NAMALWA (cell line): Measurements from ENCODE around the gene ULK1.
"Not testable (repeated sequence)": the region's sequence is repeated elsewhere in the genome, so short reads cannot be mapped to it uniquely, and the experiment has no call there.

Experiments
- DNase-seq: peaks from one replicate; pipeline ENCODE4 v3.0.0-alpha.2; 2015; ENCODE audit warnings: low spot score

Gene ULK1

DNA sequence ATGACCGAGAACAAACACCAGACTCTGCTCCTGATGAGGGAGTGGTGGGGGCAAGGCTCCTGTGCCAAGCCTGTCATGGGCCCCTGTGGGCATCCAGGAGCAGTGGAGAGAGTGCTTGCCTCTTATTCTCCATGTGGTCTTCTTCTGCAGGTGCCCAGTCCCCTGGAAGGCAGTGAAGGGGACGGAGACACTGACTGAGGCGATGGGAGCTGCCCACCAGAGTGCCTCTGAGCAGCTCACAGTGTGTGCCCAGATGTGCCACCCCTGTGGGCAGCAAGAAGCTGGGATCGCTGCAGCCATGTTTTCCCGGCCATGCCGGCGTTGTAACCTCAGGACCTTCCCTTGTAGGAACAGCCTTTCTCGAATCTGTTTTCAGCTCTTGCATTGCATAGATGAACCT lies 49.0 kb downstream of the ULK1 start:
- DNase-seq: no peak

DNA sequence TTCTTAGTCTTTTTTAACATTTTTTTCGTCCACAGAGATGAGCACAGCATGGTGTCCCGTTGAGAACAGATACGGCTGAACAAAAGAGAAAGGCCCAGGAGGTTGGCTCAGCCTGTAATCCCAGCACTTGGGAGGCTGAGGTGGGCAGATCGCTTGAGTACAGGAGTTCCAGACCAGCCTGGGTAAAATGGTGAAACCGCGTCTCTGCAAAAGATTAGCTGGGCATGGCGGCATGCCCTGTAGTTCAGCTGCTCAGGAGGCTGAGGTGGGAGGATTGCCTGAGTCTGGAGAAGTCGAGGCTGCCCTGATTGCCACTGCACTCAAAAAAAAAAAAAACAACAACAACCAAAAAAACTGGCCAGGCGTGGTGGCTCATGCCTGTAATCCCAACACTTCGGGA lies 49.5 kb downstream of the ULK1 start:
- DNase-seq: no peak

DNA sequence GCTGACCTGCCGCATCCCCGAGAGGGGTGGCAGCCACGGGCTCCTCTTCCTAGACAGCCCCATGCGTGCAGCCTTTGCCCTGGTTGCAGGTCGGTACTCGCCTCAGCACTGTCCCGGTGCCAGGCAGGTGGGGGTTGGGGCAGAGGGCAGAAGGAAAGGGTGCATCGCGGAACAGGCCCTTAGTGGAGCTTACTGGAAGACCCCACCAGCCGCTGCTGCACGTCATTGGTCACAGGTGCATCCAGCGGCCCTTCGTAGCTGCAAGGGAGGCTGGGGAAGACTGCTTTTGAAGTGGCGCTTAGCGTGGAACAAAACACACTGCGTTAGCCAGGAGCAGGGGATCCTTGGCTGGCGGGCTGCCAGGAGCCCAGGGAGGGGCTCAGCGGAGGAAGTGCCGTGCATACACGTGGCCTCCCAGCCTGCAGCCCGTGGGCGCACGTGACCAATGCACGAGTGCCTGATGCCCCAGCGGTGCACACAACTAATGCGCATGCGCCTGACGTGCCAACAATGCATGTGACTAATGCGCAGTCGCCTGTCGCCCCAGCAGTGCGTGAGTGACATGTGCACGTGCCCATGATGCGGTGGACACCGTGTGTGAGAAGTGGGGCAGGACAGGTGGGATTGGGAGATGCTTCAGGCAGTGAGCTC lies 50.3 kb downstream of the ULK1 start:
- DNase-seq: no peak

DNA sequence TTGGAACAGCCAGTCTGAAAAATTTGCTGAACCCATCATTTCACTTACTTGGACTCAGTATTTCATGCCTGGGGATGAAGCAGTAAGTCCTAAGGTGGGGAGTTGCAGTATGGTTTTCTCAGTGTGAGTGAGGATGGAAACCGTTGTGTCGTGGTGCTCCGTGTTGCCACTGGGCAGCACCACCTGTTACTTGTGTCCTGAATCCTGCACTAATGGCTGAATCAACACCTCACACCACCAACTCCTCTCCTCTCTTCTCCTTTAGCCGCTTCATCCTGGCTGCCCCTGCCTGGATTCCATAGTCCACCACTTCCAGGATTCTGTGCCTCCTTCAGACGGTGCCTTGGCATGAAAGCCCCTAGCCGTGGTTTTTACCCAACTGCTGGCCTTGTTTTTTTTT lies 52.3 kb downstream of the ULK1 start:
- no peak for DNase-seq

DNA sequence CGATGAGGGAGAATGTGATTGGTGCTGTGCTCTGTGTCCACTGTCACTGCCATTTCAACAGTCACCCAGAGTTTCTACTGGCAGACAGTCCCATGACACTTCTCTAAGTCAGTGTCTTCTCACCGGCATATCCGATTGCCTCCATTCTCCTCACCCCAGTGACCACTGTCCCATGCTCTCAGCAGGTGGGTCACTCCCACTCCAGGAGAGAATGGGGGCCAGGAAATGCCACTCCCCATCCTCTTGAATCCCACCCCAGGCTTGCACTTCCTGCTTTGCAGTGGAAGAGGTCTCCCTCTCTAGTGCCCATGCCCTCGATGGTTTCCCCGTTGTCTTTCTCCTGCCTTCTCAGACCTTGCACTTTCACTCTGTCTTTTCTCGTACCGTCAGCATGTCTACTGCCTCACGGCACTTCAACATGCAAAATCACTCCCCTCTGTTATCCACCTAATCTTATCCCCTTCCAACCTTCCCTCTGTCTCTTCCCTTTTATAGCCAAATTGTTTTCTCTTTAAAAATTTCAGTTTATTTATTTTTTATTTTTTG lies 53.1 kb downstream of the ULK1 start:
- no peak for DNase-seq

DNA sequence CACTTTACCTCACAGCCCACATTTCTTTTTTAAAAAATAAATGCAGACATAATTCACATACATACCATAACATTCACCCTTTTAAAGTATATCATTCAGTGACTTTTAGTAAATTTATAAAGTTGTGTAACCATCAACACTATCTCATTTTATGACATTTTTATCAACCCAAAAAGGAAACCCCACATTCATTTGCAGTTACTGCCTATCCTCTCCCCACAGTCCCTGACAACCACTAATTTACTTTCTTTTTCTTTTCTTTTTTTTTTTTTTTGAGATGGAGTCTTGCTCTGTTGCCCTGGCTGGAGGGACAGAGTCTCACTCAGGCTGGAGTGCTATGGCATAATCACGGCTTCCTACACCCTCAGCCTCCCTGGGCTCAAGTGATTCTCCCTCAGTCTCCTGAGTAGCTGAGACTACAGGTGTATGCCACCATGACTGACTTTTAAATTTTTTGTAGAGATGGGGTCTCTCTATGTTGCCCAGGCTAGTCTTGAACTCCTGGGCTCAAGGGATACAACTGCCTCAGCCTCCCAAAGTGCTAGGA lies 53.8 kb downstream of the ULK1 start:
- no peak for DNase-seq

DNA sequence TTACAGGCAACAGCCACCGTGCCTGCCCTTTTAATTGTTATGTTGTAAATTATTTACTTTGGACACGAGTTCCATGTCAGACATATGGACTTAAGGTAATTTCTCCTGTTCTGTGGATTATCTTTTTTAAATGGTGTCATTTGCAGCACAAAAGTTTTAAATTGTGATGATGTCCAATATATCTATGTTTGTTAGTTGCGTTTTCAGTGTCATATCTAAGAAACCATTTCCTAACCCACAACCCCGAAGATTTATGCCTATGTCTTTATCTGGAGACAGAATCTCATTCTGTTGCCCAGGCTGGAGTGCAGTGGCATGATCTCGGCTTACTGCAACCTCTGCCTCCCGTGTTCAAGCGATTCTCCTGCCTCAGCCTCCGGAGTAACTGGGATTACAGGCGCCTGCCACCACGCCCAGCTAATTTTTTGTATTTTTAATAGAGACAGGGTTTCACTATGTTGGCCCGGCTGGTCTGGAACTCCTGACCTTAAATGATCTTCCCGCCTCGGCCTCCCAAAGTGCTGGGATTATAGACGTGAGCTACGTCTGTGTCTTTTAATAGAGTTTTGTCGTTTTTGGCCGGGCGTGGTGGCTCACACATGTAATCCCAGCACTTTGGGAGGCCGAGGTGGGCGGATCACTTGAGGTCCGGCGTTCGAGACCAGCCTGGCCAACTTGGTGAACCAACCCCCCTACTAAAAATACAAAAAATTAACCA lies 54.5 kb downstream of the ULK1 start:
- not testable (repeated sequence) for DNase-seq

DNA sequence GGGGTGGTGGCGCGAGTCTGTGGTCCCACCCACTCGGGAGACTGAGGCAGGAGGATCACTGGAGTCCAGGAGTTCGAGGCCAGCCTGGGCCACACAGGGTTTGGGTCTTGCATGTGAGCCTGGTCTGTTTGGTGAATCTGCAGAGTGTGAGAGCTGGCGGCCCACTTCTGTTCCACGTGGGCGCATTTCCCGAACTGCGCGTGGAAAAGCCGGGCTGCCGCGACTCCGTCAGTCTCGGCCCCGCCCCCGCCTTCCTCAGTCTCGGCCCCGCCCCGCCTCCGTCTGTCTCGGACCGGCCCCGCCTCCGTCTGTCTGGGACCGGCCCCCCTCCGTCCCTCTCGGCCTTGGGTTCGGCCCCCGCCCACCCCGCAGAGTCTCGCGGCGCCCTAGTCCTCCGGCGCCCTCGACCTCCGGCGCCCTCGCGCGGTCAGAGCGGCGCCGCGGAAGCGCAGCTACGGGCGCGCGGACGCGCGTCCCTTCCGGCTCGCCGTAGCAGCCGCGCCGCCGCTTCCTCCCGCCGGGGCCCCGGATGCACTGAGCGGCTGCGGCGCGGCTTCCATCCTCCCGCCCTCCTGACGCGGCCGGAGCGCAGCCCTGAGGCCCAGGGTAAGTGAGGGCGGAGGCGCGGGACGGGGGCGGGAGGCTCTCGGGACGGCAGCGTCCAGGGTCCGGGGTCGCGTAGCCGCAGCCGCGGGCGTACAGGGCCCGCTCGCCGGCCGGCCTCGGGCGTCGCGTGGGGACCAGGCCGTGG lies 55.2 kb downstream of the ULK1 start, which contains the start of gene EP400:
TSS of gene EP400 (plus strand) at position 512 of the 751 bp plus-strand sequence. CDS start 10,678 bp downstream, outside the sequence.
- peak; percentile 91 for DNase-seq

DNA sequence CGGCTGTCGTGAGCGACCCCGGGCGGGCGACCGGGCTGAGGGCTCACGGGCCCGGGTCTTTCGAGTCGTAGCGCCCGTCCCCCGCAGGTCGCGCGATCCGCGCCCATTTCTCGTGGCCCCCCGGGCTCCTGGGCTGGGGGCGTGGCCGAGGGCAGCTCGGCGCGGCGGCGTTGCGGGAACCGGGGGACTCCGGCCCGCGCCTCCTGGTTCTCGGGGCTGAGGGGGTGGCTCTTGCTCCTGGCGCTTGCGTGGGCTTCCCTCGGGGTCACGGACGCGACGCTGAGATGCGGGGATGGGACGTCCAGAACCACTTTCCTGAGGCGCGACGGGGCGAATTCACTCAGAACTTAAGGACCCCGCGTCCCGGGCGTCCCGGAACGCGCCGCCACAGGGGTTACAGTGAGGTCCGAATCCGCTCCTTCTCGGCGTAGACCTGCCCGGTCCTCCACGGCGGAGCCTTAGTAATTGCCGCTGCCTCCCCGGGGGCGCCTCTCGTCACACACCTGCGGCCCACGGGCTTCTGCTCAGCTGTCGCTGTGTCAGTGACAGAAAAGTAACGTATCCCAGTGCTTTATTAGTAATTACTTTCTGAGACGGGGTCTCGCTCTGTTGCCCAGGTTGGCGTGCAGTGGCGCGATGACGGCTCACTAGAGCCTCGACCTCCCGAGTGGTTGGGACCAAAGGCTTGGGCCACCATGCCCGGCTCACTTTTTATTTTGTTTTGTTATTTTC lies 55.9 kb downstream of the ULK1 start:
- peak; percentile 67 for DNase-seq

DNA sequence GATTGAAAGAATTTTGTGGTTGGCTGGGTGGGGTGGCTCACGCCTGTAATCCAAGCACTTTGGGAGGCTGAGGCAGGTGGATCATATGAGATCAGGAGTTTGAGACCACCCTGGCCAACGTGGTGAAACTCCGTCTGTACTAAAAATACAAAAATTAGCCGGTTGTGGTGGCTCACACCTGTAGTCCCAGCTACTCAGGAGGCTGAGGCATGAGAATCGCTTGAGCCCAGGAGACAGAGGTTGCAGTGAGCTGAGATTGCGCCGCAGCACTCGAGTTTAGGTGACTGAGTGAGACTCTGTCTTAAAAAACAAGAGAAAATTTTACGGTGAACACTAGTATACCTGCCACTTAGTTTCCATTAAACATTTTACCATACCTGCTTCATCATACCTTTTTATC lies 59.4 kb downstream of the ULK1 start:
- not testable (repeated sequence) for DNase-seq

DNA sequence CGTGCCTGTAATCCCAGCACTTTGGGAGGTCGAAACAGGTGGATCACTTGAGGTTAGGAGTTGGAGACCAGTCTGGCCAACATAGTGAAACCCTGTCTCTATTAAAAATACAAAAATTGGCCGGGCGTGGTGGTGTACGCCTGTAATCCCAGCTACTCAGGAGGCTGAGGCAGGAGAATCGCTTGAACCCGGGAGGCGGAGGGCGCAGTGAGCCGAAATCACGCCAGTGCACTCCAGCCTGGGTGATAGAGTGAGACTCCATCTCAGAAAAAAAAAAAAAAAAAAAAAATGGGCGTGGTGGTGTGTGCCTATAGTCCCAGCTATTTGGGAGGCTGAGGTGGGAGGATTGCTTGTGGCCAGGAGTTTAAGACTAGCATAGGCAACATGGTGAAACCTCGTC lies 60.0 kb downstream of the ULK1 start:
- DNase-seq: not testable (repeated sequence)

DNA sequence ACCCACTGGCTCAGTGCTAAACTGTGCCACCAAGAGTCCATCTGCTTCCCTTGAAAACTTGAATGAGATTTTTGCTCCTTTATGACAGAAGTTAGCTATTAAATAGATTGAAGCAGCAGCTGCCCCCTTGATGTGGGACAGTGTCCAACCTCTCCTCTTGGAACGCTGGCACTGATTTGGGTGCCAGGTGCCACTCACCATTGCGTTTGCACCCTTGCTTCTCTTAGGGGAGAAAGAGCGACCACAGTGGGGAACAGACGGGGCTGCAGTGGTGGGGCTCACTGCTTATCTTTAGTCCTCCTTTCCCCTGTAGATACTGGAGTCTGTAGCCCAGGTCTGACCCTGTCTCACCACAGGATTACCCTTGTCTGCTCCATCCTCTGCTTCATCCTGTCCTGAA lies 64.7 kb downstream of the ULK1 start:
- no peak for DNase-seq

DNA sequence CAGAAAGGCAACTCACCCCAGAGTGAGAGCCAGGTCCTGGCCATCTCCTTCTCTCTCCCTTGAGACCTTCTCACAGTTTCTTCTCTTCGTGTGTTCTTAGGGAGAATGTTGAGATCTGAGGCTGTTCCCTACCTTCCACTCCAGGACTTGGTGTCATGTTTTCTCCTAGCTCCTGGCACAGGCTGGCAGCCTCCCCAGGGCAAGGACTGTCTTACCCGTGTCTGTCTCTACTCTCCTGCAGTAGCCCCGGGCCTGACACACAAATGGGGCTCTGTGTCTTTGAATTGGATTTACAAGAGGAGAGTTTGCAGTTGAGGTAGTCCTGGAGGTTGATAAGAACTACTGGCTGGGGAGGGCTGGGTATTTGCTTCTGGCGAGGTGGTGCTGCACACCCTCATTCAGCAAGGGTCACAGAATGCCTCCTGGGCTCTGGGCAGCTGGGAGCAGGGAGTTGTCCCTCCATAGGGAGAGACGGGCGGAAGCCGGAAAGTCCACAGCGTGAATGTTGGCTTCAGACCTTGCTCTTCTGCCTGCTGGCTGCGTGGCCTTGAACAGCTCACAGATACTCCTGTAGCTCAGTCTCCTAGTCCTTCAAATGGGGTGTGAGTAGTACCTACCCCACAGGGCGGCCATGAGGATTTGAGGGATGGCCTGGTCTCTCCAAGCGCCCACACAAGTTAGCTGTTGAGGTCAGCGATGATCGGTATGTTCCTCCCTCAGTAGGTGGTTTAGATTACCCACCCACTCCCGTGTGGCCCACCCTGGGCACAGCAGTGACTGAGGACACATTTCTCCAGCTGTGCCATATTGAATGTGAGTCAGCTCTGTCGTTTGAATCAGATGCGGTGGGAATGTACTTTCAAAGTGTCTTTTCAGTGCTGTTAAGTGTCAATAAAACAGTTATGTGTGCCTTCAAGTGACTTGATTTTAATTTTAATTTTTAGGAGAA lies 65.5 kb downstream of the ULK1 start:
- DNase-seq: no peak

DNA sequence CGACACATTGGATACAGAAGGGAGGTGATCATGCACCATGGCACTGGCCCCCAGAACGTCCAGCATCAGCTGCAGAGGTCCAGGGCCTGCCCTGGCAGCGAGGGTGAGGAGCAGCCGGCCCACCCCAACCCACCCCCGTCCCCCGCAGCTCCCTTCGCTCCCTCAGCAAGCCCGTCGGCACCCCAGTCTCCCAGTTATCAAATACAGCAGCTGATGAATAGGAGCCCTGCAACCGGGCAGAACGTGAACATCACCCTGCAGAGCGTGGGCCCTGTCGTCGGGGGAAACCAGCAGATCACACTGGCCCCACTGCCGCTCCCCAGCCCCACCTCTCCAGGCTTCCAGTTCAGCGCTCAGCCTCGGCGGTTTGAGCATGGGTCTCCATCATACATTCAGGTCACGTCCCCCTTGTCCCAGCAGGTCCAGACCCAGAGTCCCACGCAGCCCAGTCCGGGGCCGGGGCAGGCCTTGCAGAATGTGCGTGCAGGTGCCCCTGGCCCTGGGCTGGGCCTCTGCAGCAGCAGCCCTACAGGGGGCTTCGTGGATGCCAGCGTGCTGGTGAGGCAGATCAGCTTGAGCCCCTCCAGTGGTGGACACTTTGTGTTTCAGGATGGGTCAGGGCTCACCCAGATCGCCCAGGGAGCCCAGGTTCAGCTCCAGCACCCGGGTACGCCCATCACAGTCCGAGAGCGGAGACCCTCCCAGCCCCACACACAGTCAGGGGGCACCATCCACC lies 66.3 kb downstream of the ULK1 start:
- not testable (repeated sequence) for DNase-seq

DNA sequence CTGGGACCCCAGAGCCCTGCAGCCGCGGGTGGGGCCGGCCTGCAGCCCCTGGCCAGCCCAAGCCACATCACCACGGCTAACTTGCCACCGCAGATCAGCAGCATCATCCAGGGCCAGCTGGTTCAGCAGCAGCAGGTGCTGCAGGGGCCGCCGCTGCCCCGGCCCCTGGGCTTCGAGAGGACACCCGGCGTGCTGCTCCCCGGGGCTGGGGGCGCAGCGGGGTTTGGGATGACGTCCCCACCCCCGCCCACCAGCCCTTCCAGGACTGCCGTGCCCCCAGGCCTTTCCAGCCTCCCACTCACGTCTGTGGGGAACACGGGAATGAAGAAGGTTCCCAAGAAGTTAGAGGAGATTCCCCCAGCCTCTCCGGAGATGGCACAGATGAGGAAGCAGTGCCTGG lies 66.9 kb downstream of the ULK1 start:
- not testable (repeated sequence) for DNase-seq

DNA sequence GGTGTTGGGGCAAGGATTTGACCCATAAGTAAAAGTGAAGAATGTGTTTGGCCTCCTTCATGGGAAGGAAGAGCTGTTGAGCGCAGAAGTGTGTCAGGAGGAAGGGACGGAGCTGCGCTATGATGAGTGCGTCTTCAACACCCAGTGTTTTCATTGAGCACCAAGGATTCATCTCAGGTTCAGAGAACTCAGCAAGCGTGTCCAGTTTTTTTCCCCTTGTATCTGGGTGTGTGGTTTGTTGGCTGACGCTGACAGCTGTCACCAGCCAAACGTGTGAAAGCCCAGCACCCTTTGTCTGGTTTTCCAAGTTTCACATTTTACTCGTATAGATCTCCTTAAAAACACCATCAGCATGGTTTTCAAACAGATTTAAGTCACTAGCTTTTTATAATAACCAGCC lies 67.6 kb downstream of the ULK1 start:
- no peak for DNase-seq

DNA sequence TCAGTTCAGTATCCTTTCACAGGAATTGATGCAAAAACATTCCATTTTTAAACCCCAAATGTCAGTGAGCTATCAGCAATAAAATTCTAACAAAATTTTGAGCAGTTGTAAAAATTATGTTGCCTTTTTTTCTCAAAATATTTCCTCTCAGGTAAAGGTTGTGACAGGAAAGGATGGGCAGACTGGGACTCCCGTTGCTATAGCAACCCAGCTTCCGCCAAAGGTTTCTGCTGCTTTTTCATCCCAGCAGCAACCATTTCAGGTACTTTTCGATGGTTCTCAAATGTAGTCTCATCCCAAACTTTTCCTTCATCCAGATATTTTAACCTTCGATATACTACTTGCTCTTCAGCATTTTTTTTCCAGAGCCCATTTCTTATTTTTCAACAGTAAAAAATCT lies 69.0 kb downstream of the ULK1 start:
- no peak for DNase-seq

DNA sequence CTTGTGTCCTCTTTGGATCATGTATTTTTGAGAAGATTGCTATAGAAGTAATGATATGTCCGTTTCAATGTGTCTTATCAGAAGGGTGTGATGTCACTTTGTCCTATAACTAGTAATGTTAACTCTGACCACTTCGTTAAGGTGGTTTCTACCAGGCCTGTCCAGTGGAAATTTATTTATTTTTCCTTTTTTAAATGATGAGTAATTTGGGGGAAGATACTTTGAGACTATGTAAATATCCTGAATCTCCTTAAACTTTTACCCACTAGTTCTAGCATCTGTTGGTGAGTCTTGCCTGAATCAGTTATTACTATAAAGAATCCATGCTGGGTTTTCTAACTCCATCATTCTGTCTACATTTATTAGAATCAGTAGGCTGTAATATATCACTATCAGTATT lies 70.7 kb downstream of the ULK1 start:
- no peak for DNase-seq

DNA sequence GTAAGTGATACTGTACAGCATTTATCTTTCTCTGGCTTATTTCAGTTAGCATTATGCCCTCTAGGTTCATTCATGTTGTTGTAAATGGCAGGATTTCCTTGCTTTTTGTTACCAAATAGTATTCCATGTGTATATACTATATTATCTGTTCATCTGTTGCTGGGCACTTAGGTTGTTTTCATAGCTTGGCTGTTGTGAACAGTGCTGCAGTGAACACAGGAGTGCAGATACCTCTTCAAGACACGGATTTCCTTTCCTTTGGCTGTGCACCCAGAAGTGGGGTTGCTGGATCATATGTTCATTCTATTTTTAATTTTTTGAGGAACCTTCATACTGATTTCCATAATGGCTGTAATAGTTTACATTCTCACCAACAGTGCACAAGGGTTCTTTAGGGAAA lies 76.8 kb downstream of the ULK1 start:
- no peak for DNase-seq
